Small intestine (tissue), 7 donors: Measurements from ENCODE around the gene DCUN1D3. TPM values are rescaled to one million over a fixed set of nuclear protein-coding genes. Genes with fewer than 3 reads are reported as not detected.

Experiments used
- DNase-seq, 2 donors: peaks; one replicate each; pipeline versions ENCODE4 v3.0.0 to v3.0.0-alpha.2; 2013
- FAIRE-seq: peaks from 2 replicates; lab custom pipeline; 2012; peaks lifted over from hg19 to GRCh38; lab: Jason Lieb, UNC
- H3K27ac ChIP-seq, 3 donors: one replicate each; pipeline ENCODE4 v1.5.1; 2013; ENCODE audit warnings: low read length in 2 of 3, mild to moderate bottlenecking in 2 of 3, control low read depth in 1 of 3, inconsistent platforms in 1 of 3, low read depth in 1 of 3, moderate library complexity in 1 of 3
- H3K27me3 ChIP-seq, 3 donors: one replicate each; pipeline ENCODE4 v1.6.1; 2013; ENCODE audit warnings: low read length in 3 of 3, inconsistent platforms in 1 of 3; ENCODE audit not compliant: control insufficient read depth in 3 of 3, insufficient read depth in 3 of 3
- H3K36me3 ChIP-seq, 3 donors: one replicate each; pipeline ENCODE4 v1.6.1; 2013; ENCODE audit warnings: low read length in 3 of 3, inconsistent platforms in 1 of 3, low read depth in 1 of 3, mild to moderate bottlenecking in 1 of 3, moderate library complexity in 1 of 3; ENCODE audit not compliant: control insufficient read depth in 3 of 3, insufficient read depth in 2 of 3
- H3K4me1 ChIP-seq, 3 donors: one replicate each; pipeline ENCODE4 v1.6.1; 2013; ENCODE audit warnings: low read length in 2 of 3, inconsistent platforms in 1 of 3, low read depth in 1 of 3, mild to moderate bottlenecking in 1 of 3, moderate library complexity in 1 of 3; ENCODE audit not compliant: control insufficient read depth in 3 of 3, insufficient read depth in 2 of 3
- H3K4me3 ChIP-seq, 3 donors: one replicate each; pipeline ENCODE4 v1.5.1; 2013; ENCODE audit warnings: low read length in 3 of 3, control low read depth in 1 of 3, inconsistent platforms in 1 of 3, low read depth in 1 of 3, mild to moderate bottlenecking in 1 of 3, moderate library complexity in 1 of 3
- H3K9me3 ChIP-seq, 2 donors: one replicate each; pipeline ENCODE4 v1.6.1; 2013; ENCODE audit warnings: low read depth in 1 of 2, low read length in 1 of 2; ENCODE audit not compliant: control insufficient read depth in 2 of 2, insufficient read depth in 1 of 2
- WGBS, 3 donors: extraction: QIAGEN DNeasy Blood & Tissue Kit; methylation state at CpG; one replicate each; pipeline ENCODE4 v1.1.7; 2013; 5-methylcytosine and 5-hydroxymethylcytosine counted together
- polyA plus RNA-seq, 4 donors: library from polyadenylated mRNA; stranded (reverse) in 3 of 4; unstranded in 1 of 4; fragments of 200-250 nt in 3 of 4; fragments of 120-200 nt in 1 of 4; gene quantifications; one replicate each; pipeline versions ENCODE4 v1.2.1 to v1.2.3, GENCODE V29; 2013
- donor health status: healthy with polysubstance abuse.
- donor health status: control.
- donor health status: control.
- donor health status: Bipolar disorder and iron deficiency.
- donor health status: healthy.

The DCUN1D3 gene
- polyA plus RNA-seq, 4 donors = 1.6 to 18.0 (median 3.8) TPM

GRCh38 chr16:20916289-20916688, 16.1 kb upstream of the DCUN1D3 start:
- 93 to 98% (median 95%) methylated on average over 10 of the region's 10 CpGs for WGBS, 3 donors
- FAIRE-seq = no peak

GRCh38 chr16:20911361-20911760, 11.2 kb upstream of the DCUN1D3 start:
- H3K36me3 ChIP-seq = peaks cover 0 to 13% (median 0%) of the 10 kb centered on the region in 3 donors
- no peak overlapping the region for H3K4me3 ChIP-seq
- H3K27me3 ChIP-seq = no peaks in the 10 kb centered on the region
- no peaks in the 10 kb centered on the region for H3K9me3 ChIP-seq
- peak overlapping the region in 2 of 3 donors; percentile 70 to 85 for H3K27ac ChIP-seq
- WGBS, 3 donors = 53 to 75% (median 57%) methylated on average over 1 of the region's 1 CpG
- FAIRE-seq (no peak), DNase-seq (no peak)
- peaks cover 0 to 15% (median 10%) of the 10 kb centered on the region in 3 donors for H3K4me1 ChIP-seq

More at GRCh38 chr16:20916289-20916688, 16.1 kb upstream of the DCUN1D3 start:
- Histone ChIP-seq H3K27ac (no peak overlapping the region), H3K9me3 (no peaks in the 10 kb centered on the region), H3K4me1 (peaks cover 0 to 2% (median 1%) of the 10 kb centered on the region in 3 donors), H3K27me3 (no peaks in the 10 kb centered on the region), H3K36me3 (peaks cover 0 to 29% (median 0%) of the 10 kb centered on the region in 3 donors), H3K4me3 (no peak overlapping the region)
- DNase-seq = no peak

GRCh38 chr16:20910781-20911321, 10.7 kb upstream of the DCUN1D3 start:
- Histone ChIP-seq H3K27me3 (no peaks in the 10 kb centered on the region), H3K27ac (peak overlapping the region in 2 of 3 donors; percentile 70 to 85), H3K4me3 (no peak overlapping the region), H3K9me3 (no peaks in the 10 kb centered on the region), H3K36me3 (peaks cover 0 to 10% (median 0%) of the 10 kb centered on the region in 3 donors), H3K4me1 (peaks cover 0 to 18% (median 15%) of the 10 kb centered on the region in 3 donors)
- no peak for FAIRE-seq
- DNase-seq = peak; percentile 41 to 56
- 25 to 40% (median 30%) methylated on average over 2 of the region's 2 CpGs for WGBS, 3 donors

GRCh38 chr16:20906341-20907255, 6.4 kb upstream of the DCUN1D3 start:
- DNase-seq = no peak
- H3K4me1 ChIP-seq = peaks cover 0 to 56% (median 38%) of the 10 kb centered on the region in 3 donors

GRCh38 chr16:20905576-20905975, 5.4 kb upstream of the DCUN1D3 start:
- no peaks in the 10 kb centered on the region for H3K27me3 ChIP-seq
- FAIRE-seq = no peak
- no peaks in the 10 kb centered on the region for H3K9me3 ChIP-seq
- no peak for DNase-seq
- no peak overlapping the region for H3K4me3 ChIP-seq
- H3K27ac ChIP-seq = peak overlapping the region in 2 of 3 donors; percentile 6 to 69
- peaks cover 0 to 52% (median 32%) of the 10 kb centered on the region in 3 donors for H3K4me1 ChIP-seq
- H3K36me3 ChIP-seq = peaks cover 0 to 8% (median 0%) of the 10 kb centered on the region in 3 donors
- WGBS, 3 donors = 72 to 87% (median 80%) methylated on average over 3 of the region's 3 CpGs

More at GRCh38 chr16:20906341-20907255, 6.4 kb upstream of the DCUN1D3 start:
- no peaks in the 10 kb centered on the region for H3K27me3 ChIP-seq
- H3K27ac ChIP-seq = peak overlapping the region in 1 of 3 donors; percentile 69
- no peaks in the 10 kb centered on the region for H3K9me3 ChIP-seq
- 71 to 81% (median 81%) methylated on average over 4 of the region's 4 CpGs for WGBS, 3 donors
- FAIRE-seq = no peak
- no peak overlapping the region for H3K4me3 ChIP-seq
- peaks cover 0 to 8% (median 0%) of the 10 kb centered on the region in 3 donors for H3K36me3 ChIP-seq

- H3K36me3 ChIP-seq = peaks cover 0 to 8% (median 0%) of the 10 kb centered on the region in 3 donors
- peaks cover 0 to 52% (median 32%) of the 10 kb centered on the region in 3 donors for H3K4me1 ChIP-seq
- FAIRE-seq = no peak
- WGBS, 3 donors = 12 to 40% (median 18%) methylated on average over 3 of the region's 3 CpGs
- H3K27ac ChIP-seq = peak overlapping the region in 2 of 3 donors; percentile 6 to 61
- no peaks in the 10 kb centered on the region for H3K9me3 ChIP-seq
- peak; percentile 40 to 49 for DNase-seq
- no peak overlapping the region for H3K4me3 ChIP-seq
- no peaks in the 10 kb centered on the region for H3K27me3 ChIP-seq
These were observed 4.4 kb upstream of the DCUN1D3 start for GRCh38 chr16:20904507-20905081.

DNA sequence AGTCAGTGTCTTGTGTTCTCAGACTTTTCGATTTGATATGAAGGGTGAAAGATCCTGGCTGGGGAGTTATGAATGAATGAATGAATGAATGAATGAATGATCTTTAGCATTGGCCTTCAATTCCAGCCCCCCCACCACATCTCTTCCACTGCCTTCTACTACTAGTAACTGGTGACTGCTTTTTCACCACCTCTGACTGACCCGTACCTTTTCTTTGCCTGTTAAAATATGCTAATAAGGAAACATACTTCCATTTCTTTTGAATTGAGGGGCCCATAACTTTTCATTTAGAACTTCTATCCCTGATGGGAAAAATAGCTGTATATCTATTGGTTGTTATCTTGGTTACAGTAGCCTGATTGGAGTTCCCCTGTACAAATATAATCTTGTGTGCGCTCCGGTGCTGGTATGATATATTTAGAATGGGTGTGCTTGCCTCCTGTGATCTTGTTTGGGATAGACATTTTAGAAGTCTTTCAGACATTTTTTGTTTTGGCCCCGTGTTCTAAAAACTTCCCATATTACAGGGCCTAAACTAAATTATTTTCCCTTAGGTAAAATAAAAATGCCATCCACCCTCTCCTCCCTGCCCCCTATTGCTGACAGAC, 3.8 kb upstream of the DCUN1D3 start:
- Histone ChIP-seq H3K36me3 (peaks cover 0 to 8% (median 0%) of the 10 kb centered on the region in 3 donors), H3K4me1 (peaks cover 0 to 52% (median 32%) of the 10 kb centered on the region in 3 donors), H3K27me3 (no peaks in the 10 kb centered on the region), H3K9me3 (no peaks in the 10 kb centered on the region), H3K27ac (peak overlapping the region in 2 of 3 donors; percentile 6 to 61), H3K4me3 (no peak overlapping the region)
- FAIRE-seq (no peak), DNase-seq (no peak)
- 42 to 54% (median 45%) methylated on average over 5 of the region's 5 CpGs for WGBS, 3 donors
